ENCODE results near the gene CFAP210. TPM values are rescaled to one million over a fixed set of nuclear protein-coding genes. Genes with fewer than 3 reads are reported as not detected.
A peak's percentile ranks its signal among the peaks of the same experiment; 100 is the strongest.

Gene CFAP210
- total and polyA plus RNA-seq, 9 of the 15 experiments (the other 6 are each of a cell fraction or from before 2014, with no cell fraction given), result 0.75 to 3.6 (median 1.3) TPM

GRCh38 chr2:169664978-169665930 is 29.0 kb downstream of the CFAP210 start (continued):
- TF ChIP-seq ZNF696 (CRISPR knock-in tag; conservative IDR thresholded peaks at IDR 0.05) (no peak), MEF2A (IDR thresholded peaks at IDR 0.05; ENCODE audit: control insufficient read depth, low read depth, low read length) (peak; percentile 77), THRB (CRISPR knock-in tag; conservative IDR thresholded peaks at IDR 0.05) (no peak), ZNF512 (tag; IDR thresholded peaks at IDR 0.05) (no peak), ZNF239 (CRISPR knock-in tag; IDR thresholded peaks at IDR 0.05) (peak; percentile 23; the same call in 1 of the 2 replicates), TFAP4 (CRISPR knock-in tag; IDR thresholded peaks at IDR 0.05; ENCODE audit: borderline replicate concordance) (no peak), LEF1 (IDR thresholded peaks at IDR 0.05) (peak; percentile 91), ZNF311 (CRISPR knock-in tag; IDR thresholded peaks at IDR 0.05) (0 out of 2 replicates have a peak, but pooled peaks have one; percentile 29), DNMT1 (IDR thresholded peaks at IDR 0.05) (no peak), MIER1 (IDR thresholded peaks at IDR 0.05; ENCODE audit: low read depth) (no peak), ZNF584 (CRISPR knock-in tag; IDR thresholded peaks at IDR 0.05; ENCODE audit: low read depth) (no peak), BCL6 (CRISPR knock-in tag; IDR thresholded peaks at IDR 0.05) (no peak), USF2 (CRISPR knock-in tag; IDR thresholded peaks at IDR 0.05) (no peak), CUX1 (CRISPR knock-in tag; IDR thresholded peaks at IDR 0.05) (no peak), ZKSCAN1 (IDR thresholded peaks at IDR 0.05; ENCODE audit: low read depth, low read length) (no peak), ZNF23 (CRISPR knock-in tag; IDR thresholded peaks at IDR 0.05) (no peak)
